ENCODE results near the gene LRMDA. TPM values are rescaled to one million over a fixed set of nuclear protein-coding genes. Genes with fewer than 3 reads are reported as not detected.
"Not testable (repeated sequence)": the region's sequence is repeated elsewhere in the genome, so short reads cannot be mapped to it uniquely, and the experiment has no call there.

Gene LRMDA
- total RNA-seq, 1 experiment from 2014 or later, result not detected

- Histone ChIP-seq H3K4me3 (ENCODE audit: insufficient read depth, low read depth, low read length) (no peak overlapping the region), H3K27me3 (ENCODE audit: control insufficient read depth, insufficient read depth, low read length) (no peaks in the 10 kb centered on the region; the same call in 1 of the 2 replicates), H3K36me3 (replicated peaks; ENCODE audit: control insufficient read depth, insufficient read depth, low read length) (no peaks in the 10 kb centered on the region)
- DNase-seq, result no peak
Measured at GRCh38 chr10:75616874-75617478, 185.6 kb downstream of the LRMDA start.

GRCh38 chr10:75617485-75618155, 186.2 kb downstream of the LRMDA start:
- no peaks in the 10 kb centered on the region for H3K36me3 ChIP-seq (replicated peaks; ENCODE audit: control insufficient read depth, insufficient read depth, low read length)
- DNase-seq, result no peak
- H3K4me3 ChIP-seq (ENCODE audit: insufficient read depth, low read depth, low read length), result no peak overlapping the region
- H3K27me3 ChIP-seq (ENCODE audit: control insufficient read depth, insufficient read depth, low read length), result no peaks in the 10 kb centered on the region; the same call in 1 of the 2 replicates

GRCh38 chr10:75619635-75620034, 188.2 kb downstream of the LRMDA start:
- H3K36me3 ChIP-seq (replicated peaks; ENCODE audit: control insufficient read depth, insufficient read depth, low read length), result no peaks in the 10 kb centered on the region
- no peaks in the 10 kb centered on the region for H3K27me3 ChIP-seq (ENCODE audit: control insufficient read depth, insufficient read depth, low read length)
- DNase-seq, result no peak
- H3K4me3 ChIP-seq (ENCODE audit: insufficient read depth, low read depth, low read length), result no peak overlapping the region

GRCh38 chr10:75620356-75620755, 188.9 kb downstream of the LRMDA start:
- H3K27me3 ChIP-seq (ENCODE audit: control insufficient read depth, insufficient read depth, low read length), result no peaks in the 10 kb centered on the region
- DNase-seq, result no peak
- H3K36me3 ChIP-seq (replicated peaks; ENCODE audit: control insufficient read depth, insufficient read depth, low read length), result no peaks in the 10 kb centered on the region
- H3K4me3 ChIP-seq (ENCODE audit: insufficient read depth, low read depth, low read length), result no peak overlapping the region

GRCh38 chr10:75621003-75621402, 189.6 kb downstream of the LRMDA start:
- not testable (repeated sequence) for H3K27me3 ChIP-seq (ENCODE audit: control insufficient read depth, insufficient read depth, low read length); DNase-seq; H3K4me3 ChIP-seq (ENCODE audit: insufficient read depth, low read depth, low read length); H3K36me3 ChIP-seq (replicated peaks; ENCODE audit: control insufficient read depth, insufficient read depth, low read length)

GRCh38 chr10:75622503-75622902, 191.1 kb downstream of the LRMDA start:
- Histone ChIP-seq H3K4me3 (ENCODE audit: insufficient read depth, low read depth, low read length) (no peak overlapping the region), H3K36me3 (replicated peaks; ENCODE audit: control insufficient read depth, insufficient read depth, low read length) (no peaks in the 10 kb centered on the region), H3K27me3 (ENCODE audit: control insufficient read depth, insufficient read depth, low read length) (no peaks in the 10 kb centered on the region)
- DNase-seq, result no peak

GRCh38 chr10:75623310-75624093, 192.1 kb downstream of the LRMDA start:
- no peak for DNase-seq
- Histone ChIP-seq H3K36me3 (replicated peaks; ENCODE audit: control insufficient read depth, insufficient read depth, low read length) (no peaks in the 10 kb centered on the region), H3K4me3 (ENCODE audit: insufficient read depth, low read depth, low read length) (no peak overlapping the region), H3K27me3 (ENCODE audit: control insufficient read depth, insufficient read depth, low read length) (no peaks in the 10 kb centered on the region)

GRCh38 chr10:75624638-75625037, 193.2 kb downstream of the LRMDA start:
- Histone ChIP-seq H3K27me3 (ENCODE audit: control insufficient read depth, insufficient read depth, low read length) (no peaks in the 10 kb centered on the region), H3K4me3 (ENCODE audit: insufficient read depth, low read depth, low read length) (no peak overlapping the region), H3K36me3 (replicated peaks; ENCODE audit: control insufficient read depth, insufficient read depth, low read length) (no peaks in the 10 kb centered on the region)
- no peak for DNase-seq

- DNase-seq, result no peak
- Histone ChIP-seq H3K4me3 (ENCODE audit: insufficient read depth, low read depth, low read length) (no peak overlapping the region), H3K36me3 (replicated peaks; ENCODE audit: control insufficient read depth, insufficient read depth, low read length) (no peaks in the 10 kb centered on the region), H3K27me3 (ENCODE audit: control insufficient read depth, insufficient read depth, low read length) (no peaks in the 10 kb centered on the region)
Measured at GRCh38 chr10:75630746-75631145, 199.3 kb downstream of the LRMDA start.

- H3K4me3 ChIP-seq (ENCODE audit: insufficient read depth, low read depth, low read length), result no peak overlapping the region
- DNase-seq, result peak; percentile 22
- no peaks in the 10 kb centered on the region; the same call in 1 of the 2 replicates for H3K27me3 ChIP-seq (ENCODE audit: control insufficient read depth, insufficient read depth, low read length)
- H3K36me3 ChIP-seq (replicated peaks; ENCODE audit: control insufficient read depth, insufficient read depth, low read length), result no peaks in the 10 kb centered on the region
Measured at GRCh38 chr10:75632805-75633462, 201.5 kb downstream of the LRMDA start.

- Histone ChIP-seq H3K27me3 (ENCODE audit: control insufficient read depth, insufficient read depth, low read length) (no peaks in the 10 kb centered on the region; the same call in 1 of the 2 replicates), H3K36me3 (replicated peaks; ENCODE audit: control insufficient read depth, insufficient read depth, low read length) (no peaks in the 10 kb centered on the region), H3K4me3 (ENCODE audit: insufficient read depth, low read depth, low read length) (no peak overlapping the region)
- DNase-seq, result no peak
Measured at GRCh38 chr10:75633568-75633967, 202.1 kb downstream of the LRMDA start.

- Histone ChIP-seq H3K4me3 (ENCODE audit: insufficient read depth, low read depth, low read length) (no peak overlapping the region), H3K27me3 (ENCODE audit: control insufficient read depth, insufficient read depth, low read length) (no peaks in the 10 kb centered on the region; the same call in 1 of the 2 replicates), H3K36me3 (replicated peaks; ENCODE audit: control insufficient read depth, insufficient read depth, low read length) (no peaks in the 10 kb centered on the region)
- DNase-seq, result no peak
Measured at GRCh38 chr10:75634947-75635346, 203.5 kb downstream of the LRMDA start.

GRCh38 chr10:75638752-75639151, 207.3 kb downstream of the LRMDA start:
- Histone ChIP-seq H3K4me3 (ENCODE audit: insufficient read depth, low read depth, low read length) (no peak overlapping the region), H3K27me3 (ENCODE audit: control insufficient read depth, insufficient read depth, low read length) (no peaks in the 10 kb centered on the region; the same call in 1 of the 2 replicates), H3K36me3 (replicated peaks; ENCODE audit: control insufficient read depth, insufficient read depth, low read length) (no peaks in the 10 kb centered on the region)
- DNase-seq, result no peak

GRCh38 chr10:75639736-75640135, 208.3 kb downstream of the LRMDA start:
- no peak overlapping the region for H3K4me3 ChIP-seq (ENCODE audit: insufficient read depth, low read depth, low read length)
- no peaks in the 10 kb centered on the region; the same call in 1 of the 2 replicates for H3K27me3 ChIP-seq (ENCODE audit: control insufficient read depth, insufficient read depth, low read length)
- no peaks in the 10 kb centered on the region for H3K36me3 ChIP-seq (replicated peaks; ENCODE audit: control insufficient read depth, insufficient read depth, low read length)
- no peak for DNase-seq

Data from H7 (cell line).